HG02571 (cell line): ENCODE results near the gene EXOC6B.
"Not testable (repeated sequence)": the region's sequence is repeated elsewhere in the genome, so short reads cannot be mapped to it uniquely, and the experiment has no call there.

Source experiments
- ATAC-seq: cut with Tn5 transposase; IDR thresholded peaks from one replicate; pipeline ENCODE4 v1.9.1; 2021; ENCODE audit warnings: mild to moderate bottlenecking, moderate library complexity; ENCODE audit not compliant: unreplicated experiment

The EXOC6B gene

DNA sequence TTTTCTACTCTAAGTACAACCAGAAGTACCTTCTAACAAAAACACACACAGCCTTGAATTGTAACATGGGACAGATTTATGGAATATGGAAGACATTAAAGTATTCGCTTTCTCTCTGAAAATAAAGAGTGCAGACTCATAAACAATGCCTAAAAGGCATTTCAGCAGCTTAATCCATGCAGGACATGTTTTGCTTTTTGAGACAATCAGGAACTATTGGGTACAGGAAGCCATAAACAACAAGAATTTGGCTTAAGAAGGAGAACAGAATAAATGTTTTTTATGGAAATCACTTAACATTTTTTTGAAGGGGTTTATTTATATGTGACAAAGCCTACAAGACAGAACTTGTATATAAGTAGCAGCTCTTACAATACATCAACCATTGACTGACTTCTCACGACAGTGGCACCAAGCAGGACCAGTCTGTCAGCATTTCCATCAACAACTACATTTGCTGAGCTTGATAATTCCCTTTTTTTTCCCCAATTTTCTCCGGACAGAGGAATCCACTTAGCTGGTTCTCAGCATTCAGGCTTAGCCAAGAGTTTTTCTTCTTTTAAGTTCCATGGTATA lies 140.1 kb downstream of the EXOC6B start:
- no peak for ATAC-seq

GRCh38 chr2:72682061-72682460 lies 143.8 kb downstream of the EXOC6B start:
- ATAC-seq, result no peak

GRCh38 chr2:72681016-72681995 lies 144.5 kb downstream of the EXOC6B start:
- ATAC-seq, result no peak

- ATAC-seq, result no peak
Measured at GRCh38 chr2:72678024-72678423, 147.8 kb downstream of the EXOC6B start.

DNA sequence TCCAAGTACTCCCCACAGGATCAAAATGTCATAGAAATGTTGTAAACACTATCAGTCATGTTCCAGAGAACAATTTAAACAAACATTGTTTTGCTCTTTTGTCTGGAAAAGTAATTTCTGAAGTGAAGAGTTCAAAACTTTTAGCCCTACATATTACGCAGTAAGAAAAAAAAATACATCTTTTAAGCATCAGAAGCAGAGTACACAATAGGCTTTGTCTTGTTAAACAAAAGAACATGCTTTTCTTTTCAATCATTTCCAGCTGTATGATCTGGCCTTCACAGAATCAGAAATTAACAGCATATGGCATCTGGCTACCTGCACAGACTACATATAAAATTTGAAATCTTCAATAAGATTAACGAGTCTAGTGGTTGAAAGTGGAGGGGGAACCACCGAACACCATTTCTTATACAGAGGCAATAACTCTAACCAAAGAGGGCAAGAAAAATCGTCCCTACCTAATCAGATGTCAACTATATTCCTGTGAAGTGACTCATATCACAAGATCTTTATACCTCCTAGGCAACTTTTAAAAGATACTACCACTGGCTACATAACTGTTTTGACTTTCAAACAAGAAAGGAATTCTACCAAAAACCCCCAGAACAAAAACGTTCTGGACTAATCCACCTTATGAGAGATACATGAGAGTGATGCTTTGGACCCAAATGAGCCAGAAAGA lies 149.3 kb downstream of the EXOC6B start:
- ATAC-seq, result no peak

DNA sequence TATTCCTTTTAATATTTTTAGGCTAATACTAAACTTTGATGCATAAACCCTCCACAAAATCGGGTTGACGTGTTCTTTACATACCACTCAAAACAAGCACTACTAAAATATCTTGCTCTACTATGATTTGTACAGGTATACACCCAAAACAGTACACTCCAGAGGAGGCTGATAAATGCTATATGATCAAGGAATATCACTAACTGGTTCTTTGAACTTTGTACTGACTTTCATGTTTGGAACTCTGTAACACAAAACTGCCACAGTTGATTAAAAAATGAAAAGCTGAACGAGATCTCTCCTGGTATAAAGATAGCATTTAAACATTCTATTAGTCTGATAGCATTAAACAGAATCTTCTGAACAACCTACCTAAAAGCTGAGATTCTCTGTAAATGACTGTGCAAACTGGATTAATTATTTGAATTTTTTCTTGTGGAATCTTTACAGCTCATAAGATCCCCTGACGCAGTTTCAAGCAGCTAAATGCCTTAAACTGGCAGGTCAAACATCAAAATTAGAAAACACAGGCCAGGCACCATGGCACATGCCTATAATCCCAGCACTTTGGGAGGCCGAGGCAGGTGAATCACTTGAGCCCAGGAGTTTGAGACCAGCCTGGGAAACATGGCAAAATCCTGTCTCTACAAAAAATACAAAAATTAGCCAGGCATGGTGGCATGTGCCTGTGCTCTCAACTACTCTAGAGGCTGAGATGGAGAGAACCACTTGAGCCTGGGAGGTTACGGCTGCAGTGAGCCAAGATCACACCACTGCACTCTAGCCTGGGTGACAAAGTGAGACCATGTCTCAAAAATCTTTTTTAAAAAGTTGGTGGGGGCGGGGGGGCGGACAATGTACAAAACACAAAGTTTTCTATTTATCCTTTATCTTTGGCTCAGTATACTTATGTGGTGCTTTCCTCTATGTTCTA lies 150.6 kb downstream of the EXOC6B start:
- no peak for ATAC-seq

DNA sequence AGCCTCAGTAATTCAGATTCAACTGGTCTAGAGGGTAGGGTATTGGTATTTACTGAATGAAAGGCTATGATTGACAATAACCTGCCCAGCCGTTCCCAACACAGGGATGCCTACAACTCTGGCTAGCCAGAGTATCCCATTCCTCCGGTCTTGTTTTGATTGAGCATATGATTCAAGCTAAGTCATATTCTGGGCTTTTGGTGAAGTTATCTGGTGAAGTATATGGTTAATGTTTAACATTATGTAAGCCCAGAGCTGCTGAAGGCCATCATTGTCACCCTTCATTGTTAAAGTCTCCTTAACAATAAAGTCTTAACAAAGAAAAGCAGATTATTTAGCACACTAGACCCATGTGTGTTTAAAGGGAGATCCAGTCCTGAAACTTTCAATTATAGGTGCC lies 152.6 kb downstream of the EXOC6B start:
- ATAC-seq, result no peak

DNA sequence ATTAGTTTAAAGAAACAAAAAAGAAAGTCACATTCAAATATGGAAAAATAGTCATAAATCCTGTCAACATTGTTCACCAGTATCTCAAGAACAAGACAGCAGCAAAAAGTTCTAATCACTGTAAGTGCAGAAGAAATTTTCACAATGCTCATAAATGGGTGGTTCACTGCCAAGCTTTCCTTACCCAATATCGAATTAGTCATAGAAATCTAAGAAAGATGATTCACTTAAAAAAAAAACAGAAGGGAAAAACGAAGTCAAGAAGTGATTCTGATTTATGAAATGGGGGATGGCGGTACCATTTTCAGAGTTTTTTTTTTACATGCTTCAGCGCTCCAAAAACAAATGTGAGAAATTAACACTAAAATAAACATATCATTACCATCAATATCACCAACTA lies 156.7 kb downstream of the EXOC6B start:
- ATAC-seq, result no peak

GRCh38 chr2:72668647-72669046 lies 157.2 kb downstream of the EXOC6B start:
- ATAC-seq, result no peak

DNA sequence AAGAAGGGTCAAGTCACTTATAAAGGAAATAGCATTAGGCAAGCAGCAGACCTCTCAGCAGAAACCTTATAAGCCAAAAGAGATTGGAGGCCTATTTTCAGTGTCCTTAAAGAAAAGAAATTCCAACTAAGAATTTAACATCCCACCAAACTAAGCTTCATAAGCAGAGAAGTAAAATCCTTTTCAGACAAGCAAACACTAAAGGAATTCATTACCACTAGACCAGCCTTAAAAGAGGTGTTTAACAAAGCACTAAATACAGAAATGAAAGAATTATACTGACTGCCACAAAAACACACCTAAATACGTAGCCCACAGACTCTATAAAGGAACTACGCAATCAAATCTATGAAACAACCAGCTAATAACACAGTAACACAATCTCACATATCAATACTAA lies 160.4 kb downstream of the EXOC6B start:
- no peak for ATAC-seq

- no peak for ATAC-seq
Measured at GRCh38 chr2:72661985-72662384, 163.8 kb downstream of the EXOC6B start.

GRCh38 chr2:72649810-72650209 lies 176.0 kb downstream of the EXOC6B start:
- ATAC-seq, result no peak

GRCh38 chr2:72641221-72641620 lies 184.6 kb downstream of the EXOC6B start:
- ATAC-seq, result not testable (repeated sequence)

DNA sequence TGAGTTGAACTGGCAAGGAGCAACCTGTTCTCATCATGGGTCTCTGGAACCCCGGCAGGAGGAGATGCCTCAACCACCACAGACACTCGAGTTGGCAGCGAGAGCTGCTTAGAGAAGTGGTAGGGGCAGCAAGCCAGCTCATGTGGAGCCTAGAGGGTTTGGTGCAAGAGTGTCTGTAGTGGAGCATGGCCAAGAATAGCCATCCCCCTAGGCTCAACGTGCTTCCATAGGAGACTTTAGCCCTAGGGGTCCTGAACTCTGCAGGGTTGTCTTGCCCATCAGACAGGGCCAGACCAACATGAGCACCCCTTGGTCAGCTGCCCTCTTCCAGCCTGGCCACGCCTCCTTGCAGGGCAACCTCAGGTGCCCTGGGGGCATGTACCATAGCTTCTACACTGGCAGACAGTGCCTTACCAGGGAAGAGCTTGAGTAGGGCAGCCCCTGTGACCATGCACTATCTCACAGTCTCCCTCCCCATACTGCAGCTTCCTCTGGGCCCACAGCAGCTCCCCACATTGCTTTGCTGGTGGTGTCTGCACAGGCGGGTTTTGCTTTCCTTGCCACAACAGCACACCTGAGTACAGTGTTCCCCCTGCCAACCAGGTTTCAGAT lies 187.1 kb downstream of the EXOC6B start:
- ATAC-seq, result no peak

DNA sequence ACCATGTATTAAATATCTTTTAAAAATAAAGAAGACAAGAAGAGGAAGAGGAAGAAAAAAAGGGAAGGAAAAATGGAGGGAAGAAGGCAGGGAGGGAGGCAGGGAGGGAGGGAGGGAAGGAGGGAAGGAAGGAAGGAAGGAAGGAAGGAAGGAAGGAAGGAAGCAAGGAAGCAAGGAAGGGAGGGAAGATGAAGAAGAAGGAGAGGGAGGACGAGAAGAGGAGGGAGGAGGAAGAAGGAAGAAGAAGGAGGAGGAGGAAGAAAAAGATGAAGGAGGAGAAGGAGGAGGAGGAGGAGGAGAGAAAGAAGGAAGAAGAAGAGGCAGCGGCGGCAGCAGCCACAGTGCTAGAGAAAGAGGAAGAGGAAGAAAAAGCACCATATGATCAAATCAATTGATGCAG lies 189.6 kb downstream of the EXOC6B start:
- no peak for ATAC-seq

GRCh38 chr2:72630767-72631166 lies 195.1 kb downstream of the EXOC6B start:
- no peak for ATAC-seq

- no peak for ATAC-seq
Measured at GRCh38 chr2:72629062-72629461, 196.8 kb downstream of the EXOC6B start.

GRCh38 chr2:72627083-72627482 lies 198.8 kb downstream of the EXOC6B start:
- ATAC-seq, result no peak

- ATAC-seq, result no peak
Measured at GRCh38 chr2:72625366-72625765, 200.5 kb downstream of the EXOC6B start.

- no peak for ATAC-seq
Measured at GRCh38 chr2:72623481-72623880, 202.4 kb downstream of the EXOC6B start.
